Measurements from ENCODE around the gene FOXN3.

Gene FOXN3

GRCh38 chr14:89228921-89229639, 188.0 kb downstream of the FOXN3 start:
- Histone ChIP-seq H3K4me1 (ENCODE audit: insufficient read depth, low read length, poor library complexity, severe bottlenecking) (no peaks in the 10 kb centered on the region), H3K27me3 (ENCODE audit: insufficient read depth, low read length, poor library complexity, severe bottlenecking) (no peaks in the 10 kb centered on the region), H3K36me3 (ENCODE audit: insufficient read depth, low read length) (peaks cover 8% of the 10 kb centered on the region; the same call in 1 of the 2 replicates), H3K79me2 (ENCODE audit: insufficient read depth, low read length) (peaks cover 85% of the 10 kb centered on the region; the same call in 1 of the 2 replicates), H4K20me1 (ENCODE audit: insufficient read depth, low read length, poor library complexity, severe bottlenecking) (peaks cover 4% of the 10 kb centered on the region), H3K4me2 (ENCODE audit: low read depth, low read length, poor library complexity, severe bottlenecking) (no peak overlapping the region), H3F3A (ENCODE audit: low read depth) (no peaks in the 10 kb centered on the region), H3K4me3 (ENCODE audit: low read length, poor library complexity, severe bottlenecking) (no peak overlapping the region), H2AFZ (ENCODE audit: low read length) (no peak overlapping the region), H3K9ac (ENCODE audit: low read depth, low read length, poor library complexity, severe bottlenecking) (no peak overlapping the region), H3K9me2 (replicated peaks; ENCODE audit: low read depth, low read length) (no peaks in the 10 kb centered on the region), H3K9me3 (ENCODE audit: insufficient read depth, low read depth, low read length) (no peaks in the 10 kb centered on the region)
- TF ChIP-seq CTCF (conservative IDR thresholded peaks at IDR 0.05; ENCODE audit: low read length) (no peak), EZH2phosphoT487 (IDR thresholded peaks at IDR 0.05; ENCODE audit: borderline replicate concordance) (no peak)

- Histone ChIP-seq H3K36me3 (ENCODE audit: insufficient read depth, low read length) (peaks cover 12% of the 10 kb centered on the region; the same call in 1 of the 2 replicates), H4K20me1 (ENCODE audit: insufficient read depth, low read length, poor library complexity, severe bottlenecking) (peaks cover 5% of the 10 kb centered on the region), H3K9me3 (ENCODE audit: insufficient read depth, low read depth, low read length) (no peaks in the 10 kb centered on the region), H3K4me2 (ENCODE audit: low read depth, low read length, poor library complexity, severe bottlenecking) (no peak overlapping the region), H3K9me2 (replicated peaks; ENCODE audit: low read depth, low read length) (no peaks in the 10 kb centered on the region), H3F3A (ENCODE audit: low read depth) (no peaks in the 10 kb centered on the region), H2AFZ (ENCODE audit: low read length) (no peak overlapping the region), H3K27me3 (ENCODE audit: insufficient read depth, low read length, poor library complexity, severe bottlenecking) (no peaks in the 10 kb centered on the region), H3K79me2 (ENCODE audit: insufficient read depth, low read length) (peaks cover 82% of the 10 kb centered on the region; the same call in 1 of the 2 replicates), H3K4me3 (ENCODE audit: low read length, poor library complexity, severe bottlenecking) (no peak overlapping the region), H3K9ac (ENCODE audit: low read depth, low read length, poor library complexity, severe bottlenecking) (no peak overlapping the region), H3K4me1 (ENCODE audit: insufficient read depth, low read length, poor library complexity, severe bottlenecking) (no peaks in the 10 kb centered on the region)
- TF ChIP-seq CTCF (conservative IDR thresholded peaks at IDR 0.05; ENCODE audit: low read length) (no peak), EZH2phosphoT487 (IDR thresholded peaks at IDR 0.05; ENCODE audit: borderline replicate concordance) (no peak)
Measured at GRCh38 chr14:89227496-89227836, 189.6 kb downstream of the FOXN3 start.

GRCh38 chr14:89226801-89227495, 190.1 kb downstream of the FOXN3 start:
- H3K27me3 ChIP-seq (ENCODE audit: insufficient read depth, low read length, poor library complexity, severe bottlenecking): no peaks in the 10 kb centered on the region
- H2AFZ ChIP-seq (ENCODE audit: low read length): no peak overlapping the region
- no peak overlapping the region for H3K4me2 ChIP-seq (ENCODE audit: low read depth, low read length, poor library complexity, severe bottlenecking)
- H4K20me1 ChIP-seq (ENCODE audit: insufficient read depth, low read length, poor library complexity, severe bottlenecking): peaks cover 10% of the 10 kb centered on the region
- H3K9me2 ChIP-seq (replicated peaks; ENCODE audit: low read depth, low read length): no peaks in the 10 kb centered on the region
- H3K79me2 ChIP-seq (ENCODE audit: insufficient read depth, low read length): peaks cover 82% of the 10 kb centered on the region; the same call in 1 of the 2 replicates
- H3K4me3 ChIP-seq (ENCODE audit: low read length, poor library complexity, severe bottlenecking): no peak overlapping the region
- TF ChIP-seq EZH2phosphoT487 (IDR thresholded peaks at IDR 0.05; ENCODE audit: borderline replicate concordance) (no peak), CTCF (conservative IDR thresholded peaks at IDR 0.05; ENCODE audit: low read length) (no peak)
- H3K4me1 ChIP-seq (ENCODE audit: insufficient read depth, low read length, poor library complexity, severe bottlenecking): no peaks in the 10 kb centered on the region
- H3K9me3 ChIP-seq (ENCODE audit: insufficient read depth, low read depth, low read length): no peaks in the 10 kb centered on the region
- no peaks in the 10 kb centered on the region for H3F3A ChIP-seq (ENCODE audit: low read depth)
- peaks cover 8% of the 10 kb centered on the region; the same call in 1 of the 2 replicates for H3K36me3 ChIP-seq (ENCODE audit: insufficient read depth, low read length)
- no peak overlapping the region for H3K9ac ChIP-seq (ENCODE audit: low read depth, low read length, poor library complexity, severe bottlenecking)
